ENCODE results near the gene OR52A5.

Gene OR52A5

GRCh38 chr11:5102246-5102645, 35.9 kb downstream of the OR52A5 start:
- no peak overlapping the region for H3K27ac ChIP-seq (replicated peaks)
- no peak for DNase-seq (ENCODE audit: low read depth in 1 of 2, low spot score in 1 of 2)
- peaks cover 4% of the 10 kb centered on the region for H3K27me3 ChIP-seq (ENCODE audit: insufficient read depth, poor library complexity, severe bottlenecking)
- TF ChIP-seq GABPA (IDR thresholded peaks at IDR 0.05; ENCODE audit: low read depth) (no peak), SPI1 (IDR thresholded peaks at IDR 0.05; ENCODE audit: borderline replicate concordance, low read depth) (no peak), CTCF (IDR thresholded peaks at IDR 0.05; ENCODE audit: insufficient read depth, low read length) (no peak), POLR2AphosphoS5 (IDR thresholded peaks at IDR 0.05; ENCODE audit: low read depth) (no peak)
- H3K4me3 ChIP-seq (replicated peaks; ENCODE audit: insufficient read depth, low read length): no peak overlapping the region

GRCh38 chr11:5096011-5096410, 42.1 kb downstream of the OR52A5 start:
- peaks cover 4% of the 10 kb centered on the region for H3K27me3 ChIP-seq (ENCODE audit: insufficient read depth, poor library complexity, severe bottlenecking)
- no peak overlapping the region for H3K4me3 ChIP-seq (replicated peaks; ENCODE audit: insufficient read depth, low read length)
- TF ChIP-seq REST (IDR thresholded peaks at IDR 0.05; ENCODE audit: insufficient replicate concordance, low read depth) (no peak), CTCF (IDR thresholded peaks at IDR 0.05; ENCODE audit: insufficient read depth, low read length) (no peak), GABPA (IDR thresholded peaks at IDR 0.05; ENCODE audit: low read depth) (no peak), POLR2AphosphoS5 (IDR thresholded peaks at IDR 0.05; ENCODE audit: low read depth) (no peak), SPI1 (IDR thresholded peaks at IDR 0.05; ENCODE audit: borderline replicate concordance, low read depth) (no peak)
- DNase-seq (ENCODE audit: low read depth in 1 of 2, low spot score in 1 of 2): no peak
- H3K27ac ChIP-seq (replicated peaks): no peak overlapping the region

- TF ChIP-seq POLR2AphosphoS5 (IDR thresholded peaks at IDR 0.05; ENCODE audit: low read depth) (no peak), REST (IDR thresholded peaks at IDR 0.05; ENCODE audit: insufficient replicate concordance, low read depth) (no peak), SPI1 (IDR thresholded peaks at IDR 0.05; ENCODE audit: borderline replicate concordance, low read depth) (no peak), CTCF (IDR thresholded peaks at IDR 0.05; ENCODE audit: insufficient read depth, low read length) (no peak)
- H3K27me3 ChIP-seq (ENCODE audit: insufficient read depth, poor library complexity, severe bottlenecking): peaks cover 4% of the 10 kb centered on the region
- DNase-seq (ENCODE audit: low read depth in 1 of 2, low spot score in 1 of 2): no peak
- H3K27ac ChIP-seq (replicated peaks): no peak overlapping the region
- H3K4me3 ChIP-seq (replicated peaks; ENCODE audit: insufficient read depth, low read length): no peak overlapping the region
These were observed 45.2 kb downstream of the OR52A5 start for GRCh38 chr11:5092821-5093585.

GRCh38 chr11:5090668-5091067, 47.5 kb downstream of the OR52A5 start:
- Histone ChIP-seq H3K27me3 (ENCODE audit: insufficient read depth, poor library complexity, severe bottlenecking) (no peaks in the 10 kb centered on the region), H3K27ac (replicated peaks) (no peak overlapping the region), H3K4me3 (replicated peaks; ENCODE audit: insufficient read depth, low read length) (no peak overlapping the region)
- DNase-seq (ENCODE audit: low read depth in 1 of 2, low spot score in 1 of 2): no peak
- TF ChIP-seq REST (IDR thresholded peaks at IDR 0.05; ENCODE audit: insufficient replicate concordance, low read depth): no peak
- TF ChIP-seq POLR2AphosphoS5 (IDR thresholded peaks at IDR 0.05; ENCODE audit: low read depth): no peak
- TF ChIP-seq GABPA (IDR thresholded peaks at IDR 0.05; ENCODE audit: low read depth): no peak
- no peak for TF ChIP-seq SPI1 (IDR thresholded peaks at IDR 0.05; ENCODE audit: borderline replicate concordance, low read depth)
- no peak for TF ChIP-seq CTCF (IDR thresholded peaks at IDR 0.05; ENCODE audit: insufficient read depth, low read length)

Measured in HL-60 (cell line).